HG02870 (cell line): ENCODE data around the gene CNTNAP2.
A peak's percentile ranks its signal among the peaks of the same experiment; 100 is the strongest.
"Not testable (repeated sequence)": the region's sequence is repeated elsewhere in the genome, so short reads cannot be mapped to it uniquely, and the experiment has no call there.

ENCODE experiments used
- ATAC-seq: cut with Tn5 transposase; IDR thresholded peaks from one replicate; pipeline ENCODE4 v1.9.1; 2021; ENCODE audit warnings: mild to moderate bottlenecking, moderate library complexity; ENCODE audit not compliant: unreplicated experiment

CNTNAP2 gene

DNA sequence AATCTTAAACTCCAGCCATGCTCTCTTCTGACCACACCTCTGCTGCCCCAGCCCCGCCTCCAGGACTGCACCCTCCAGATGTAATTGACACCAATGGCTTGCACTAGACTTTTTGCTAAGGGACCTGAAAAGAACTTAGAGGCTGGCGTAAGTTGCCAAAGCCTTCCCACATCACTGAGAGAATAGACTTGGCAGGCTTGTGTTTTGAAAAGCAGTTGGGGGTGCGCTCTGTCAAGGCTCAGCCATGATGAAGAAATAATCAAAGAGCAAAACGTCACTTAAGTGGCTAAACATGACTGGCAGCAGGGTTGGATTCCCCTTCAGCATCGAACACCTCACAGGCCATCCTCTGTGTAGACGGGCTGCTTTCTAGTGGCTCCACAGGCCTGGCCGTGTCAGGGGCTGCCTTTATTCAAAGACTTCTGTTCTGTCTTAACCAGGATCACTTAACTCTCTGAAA is 2278.8 kb downstream of the CNTNAP2 start:
- no peak for ATAC-seq

DNA sequence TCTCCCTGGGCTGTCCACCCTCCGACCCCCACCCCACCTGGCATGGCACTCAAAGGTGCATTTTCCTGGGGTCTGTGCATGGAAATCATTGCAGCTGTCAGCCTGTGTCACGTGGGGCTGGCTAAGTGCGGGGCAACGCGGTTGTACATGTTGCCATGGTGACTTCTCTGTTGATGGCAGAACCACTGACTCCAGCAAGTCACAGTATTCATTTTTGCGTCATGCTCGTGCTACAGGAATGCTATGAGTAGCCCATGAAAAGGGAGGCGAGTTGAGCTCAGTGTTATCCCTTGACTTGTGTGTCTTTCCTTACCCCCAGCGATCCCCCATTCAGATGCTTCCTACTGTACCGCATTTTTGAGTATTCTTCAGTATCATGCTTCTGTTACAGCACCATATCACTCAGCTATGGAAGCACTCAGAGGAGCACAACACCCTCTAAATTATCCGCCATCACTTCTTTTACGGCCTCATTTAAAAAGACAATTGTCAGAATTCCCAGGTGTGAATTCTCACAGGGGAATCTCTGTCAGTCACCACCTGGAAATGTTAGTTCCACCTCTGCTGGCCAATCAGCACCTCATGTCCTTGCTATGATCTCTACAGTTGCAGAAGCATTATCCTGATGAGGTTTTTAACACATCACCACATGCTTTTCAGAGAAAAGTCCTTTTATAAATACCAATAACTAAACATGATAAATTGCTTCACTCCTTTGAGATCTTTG is 2279.6 kb downstream of the CNTNAP2 start:
- no peak for ATAC-seq

DNA sequence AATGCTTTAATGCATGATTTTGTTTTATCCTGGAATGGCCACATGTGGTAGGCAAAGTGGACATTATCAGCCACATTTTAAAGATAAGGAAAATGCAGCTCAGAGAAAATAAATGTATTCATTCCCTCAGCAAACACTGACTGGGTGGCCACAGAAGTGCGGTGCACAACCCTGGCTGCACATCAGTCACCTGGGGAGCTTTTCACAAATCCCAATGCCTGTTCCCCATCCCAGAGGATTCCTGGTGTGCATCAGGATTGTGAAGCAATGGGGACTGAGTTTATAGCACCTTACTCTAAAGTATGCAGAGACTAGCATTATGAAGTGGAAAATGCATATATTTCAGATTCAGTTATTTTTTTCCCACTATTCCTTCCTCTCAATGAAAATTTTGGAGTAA is 2280.5 kb downstream of the CNTNAP2 start:
- ATAC-seq = no peak

DNA sequence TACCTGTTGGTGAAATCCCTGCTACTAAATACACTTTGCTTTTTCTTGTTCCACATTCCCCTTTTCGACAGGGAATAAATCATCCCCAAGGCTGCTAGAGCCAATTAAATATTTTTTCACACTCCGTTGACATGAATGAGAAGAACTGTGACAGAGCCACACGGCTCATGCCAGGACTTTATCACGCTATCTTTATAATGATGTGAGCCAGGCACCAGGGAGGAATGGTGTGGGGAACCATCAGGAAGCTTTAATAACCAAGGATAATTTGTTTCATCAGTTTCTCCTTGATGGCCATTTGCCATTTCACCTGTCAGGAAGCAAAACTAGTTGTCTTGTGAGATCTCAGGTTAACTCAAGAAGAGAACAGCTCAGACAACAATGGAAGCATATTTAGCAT is 2280.9 kb downstream of the CNTNAP2 start:
- ATAC-seq = no peak

DNA sequence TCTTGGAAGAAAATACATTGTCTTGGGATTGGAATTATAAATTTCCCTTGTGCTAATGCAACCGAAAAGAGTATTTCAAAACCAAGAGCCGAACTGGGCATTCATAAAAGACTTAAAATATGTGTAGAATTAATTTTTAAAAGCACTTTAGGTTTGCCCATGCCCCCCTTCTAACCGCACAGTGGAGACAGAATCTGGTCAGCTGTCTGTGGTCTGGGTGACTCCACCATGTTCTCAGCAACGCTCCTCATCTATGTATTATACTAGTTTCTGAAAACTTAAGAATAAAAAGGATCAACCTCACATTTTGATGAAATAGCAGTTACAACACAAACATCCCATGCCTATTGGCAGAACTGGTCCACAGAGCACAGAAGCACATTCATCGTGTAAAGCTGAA is 2281.4 kb downstream of the CNTNAP2 start:
- ATAC-seq = no peak

DNA sequence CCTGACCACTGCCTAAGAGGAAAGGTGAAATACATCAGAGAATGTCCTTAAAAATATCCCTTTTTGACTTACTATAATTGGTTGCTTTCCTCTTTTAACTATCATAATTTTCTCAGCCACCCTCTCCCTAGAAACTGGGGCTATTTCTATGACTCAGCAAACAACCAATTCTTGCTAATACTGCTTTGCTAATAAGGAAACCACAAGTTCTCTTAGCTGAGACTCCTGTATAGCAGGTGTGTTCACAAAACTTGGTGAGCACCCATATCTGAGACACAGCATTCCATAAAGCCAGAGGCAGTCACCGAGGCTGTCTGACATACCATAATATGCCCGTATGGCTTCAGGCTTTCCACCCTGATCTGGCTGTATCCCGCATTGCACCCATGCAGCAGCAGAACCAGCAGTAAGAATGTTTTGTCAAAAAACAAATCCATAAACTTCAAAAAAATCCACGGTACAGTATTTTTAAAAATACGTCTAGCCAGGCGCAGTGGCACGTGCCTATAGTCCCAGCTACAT is 2282.3 kb downstream of the CNTNAP2 start:
- peak; percentile 97 for ATAC-seq

DNA sequence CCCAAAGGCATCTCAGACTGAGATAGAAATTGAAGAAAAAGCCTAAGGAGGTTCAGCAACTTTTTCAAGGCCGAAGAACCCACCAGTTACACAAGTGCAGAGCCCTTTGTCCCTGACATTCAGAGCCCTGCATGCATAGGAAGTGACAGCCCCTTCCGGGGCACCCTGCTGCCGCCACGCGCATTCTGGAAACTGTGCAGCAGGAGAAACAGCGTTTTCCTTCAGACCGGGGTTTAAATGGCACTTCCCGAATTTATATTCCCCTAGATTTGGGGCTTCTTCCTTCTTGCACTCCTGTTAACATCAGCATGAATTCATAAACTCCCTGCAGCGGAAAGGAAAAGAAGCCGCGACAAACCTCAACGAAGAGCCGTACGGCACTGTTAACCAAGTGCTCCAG is 2283.5 kb downstream of the CNTNAP2 start:
- no peak for ATAC-seq

DNA sequence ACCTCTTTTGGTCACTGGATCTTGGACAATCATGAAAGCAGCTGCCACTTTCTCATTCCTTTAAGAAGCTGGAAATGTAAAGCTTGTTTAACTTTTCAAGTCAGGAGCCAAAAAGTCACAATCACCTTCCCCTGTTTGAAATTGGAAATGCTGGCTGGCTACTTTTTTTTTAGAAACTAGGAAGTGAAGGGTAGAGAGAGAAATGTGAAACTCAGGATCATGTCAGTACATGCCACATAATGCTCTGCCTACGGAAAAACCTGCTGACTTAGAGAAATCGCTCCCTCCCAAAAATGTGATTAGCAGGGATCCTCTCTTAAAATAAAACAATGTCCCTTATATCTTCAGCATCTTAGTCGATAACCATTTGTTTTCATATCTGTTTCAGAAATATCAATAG is 2285.6 kb downstream of the CNTNAP2 start:
- no peak for ATAC-seq

DNA sequence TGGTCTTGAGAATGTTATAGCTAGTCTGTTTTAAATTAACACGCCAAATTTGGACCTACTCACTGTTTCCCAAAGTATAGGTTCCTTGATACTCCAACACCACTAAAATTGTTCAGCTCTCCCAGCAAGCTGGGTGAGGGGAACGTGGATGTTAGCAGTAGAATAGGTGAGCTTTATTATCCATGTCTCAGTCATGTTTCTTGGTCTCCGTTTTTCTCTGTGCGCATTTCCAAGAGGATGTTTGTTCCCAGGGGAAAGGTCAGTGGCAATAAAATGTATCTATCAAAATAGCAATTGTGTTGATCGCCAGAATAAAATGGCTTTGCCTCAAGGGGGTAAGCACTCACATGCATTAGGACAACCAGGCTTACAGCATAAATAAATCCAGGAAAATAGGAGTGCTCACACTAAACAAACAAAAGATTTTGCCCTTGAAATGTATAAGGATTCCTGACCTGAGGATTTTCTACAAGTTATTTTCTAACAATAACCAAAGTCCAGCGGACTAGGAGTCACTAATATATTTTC is 2286.9 kb downstream of the CNTNAP2 start:
- no peak for ATAC-seq

DNA sequence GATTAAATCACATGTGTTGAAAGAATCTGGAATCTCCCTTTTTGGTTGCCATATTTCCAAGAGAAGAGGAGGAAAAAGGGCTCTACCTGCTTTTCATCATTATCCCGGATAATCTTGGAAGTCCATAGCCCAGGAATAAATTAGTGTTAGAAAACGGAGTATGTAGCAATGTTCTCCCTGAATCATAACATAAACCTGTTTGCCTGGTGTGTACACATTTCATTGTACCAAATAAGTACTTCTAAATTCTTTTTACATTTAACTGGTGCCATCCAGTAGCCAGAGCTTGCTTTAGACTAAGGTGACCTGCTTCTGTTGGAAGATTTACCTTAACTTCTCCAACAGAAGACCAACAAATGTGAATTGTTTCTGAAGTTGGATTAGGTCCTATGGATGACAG is 2291.7 kb downstream of the CNTNAP2 start:
- no peak for ATAC-seq

DNA sequence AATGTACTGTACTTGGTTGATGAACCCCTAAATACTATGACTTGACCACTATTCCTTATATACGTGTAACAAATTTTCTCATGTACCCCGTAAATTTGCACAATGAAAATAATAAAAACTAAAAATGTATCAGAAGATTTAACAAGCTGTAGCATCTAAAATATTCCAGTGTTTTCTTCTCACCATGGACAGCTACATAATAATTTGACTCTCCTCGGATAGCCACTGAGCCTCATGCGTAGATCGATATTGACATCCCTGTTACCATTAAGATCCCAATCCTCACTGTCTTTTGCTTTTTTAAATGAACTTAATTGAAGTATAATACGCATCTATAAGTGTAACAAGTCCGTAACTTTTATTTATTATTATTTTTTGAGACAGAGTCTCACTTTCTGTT is 2294.3 kb downstream of the CNTNAP2 start:
- no peak for ATAC-seq

DNA sequence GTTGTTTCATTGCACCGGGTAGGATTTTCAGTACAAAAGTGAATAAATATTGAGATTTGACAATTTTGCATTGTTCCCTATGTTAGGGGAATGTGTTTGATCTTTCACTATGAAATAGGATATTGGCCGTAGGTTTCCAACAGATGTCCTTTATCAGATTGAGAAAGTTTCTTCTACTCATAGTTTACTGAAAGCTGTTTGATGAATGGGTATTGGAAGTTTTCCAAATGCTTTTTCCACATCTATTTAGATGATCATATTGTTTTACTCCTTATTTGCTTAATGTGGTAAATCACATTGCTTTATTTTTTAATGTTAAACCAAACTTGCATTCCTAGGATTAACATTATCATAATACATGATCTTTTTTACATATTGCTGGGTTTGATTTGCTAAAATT is 2296.1 kb downstream of the CNTNAP2 start:
- ATAC-seq = no peak

DNA sequence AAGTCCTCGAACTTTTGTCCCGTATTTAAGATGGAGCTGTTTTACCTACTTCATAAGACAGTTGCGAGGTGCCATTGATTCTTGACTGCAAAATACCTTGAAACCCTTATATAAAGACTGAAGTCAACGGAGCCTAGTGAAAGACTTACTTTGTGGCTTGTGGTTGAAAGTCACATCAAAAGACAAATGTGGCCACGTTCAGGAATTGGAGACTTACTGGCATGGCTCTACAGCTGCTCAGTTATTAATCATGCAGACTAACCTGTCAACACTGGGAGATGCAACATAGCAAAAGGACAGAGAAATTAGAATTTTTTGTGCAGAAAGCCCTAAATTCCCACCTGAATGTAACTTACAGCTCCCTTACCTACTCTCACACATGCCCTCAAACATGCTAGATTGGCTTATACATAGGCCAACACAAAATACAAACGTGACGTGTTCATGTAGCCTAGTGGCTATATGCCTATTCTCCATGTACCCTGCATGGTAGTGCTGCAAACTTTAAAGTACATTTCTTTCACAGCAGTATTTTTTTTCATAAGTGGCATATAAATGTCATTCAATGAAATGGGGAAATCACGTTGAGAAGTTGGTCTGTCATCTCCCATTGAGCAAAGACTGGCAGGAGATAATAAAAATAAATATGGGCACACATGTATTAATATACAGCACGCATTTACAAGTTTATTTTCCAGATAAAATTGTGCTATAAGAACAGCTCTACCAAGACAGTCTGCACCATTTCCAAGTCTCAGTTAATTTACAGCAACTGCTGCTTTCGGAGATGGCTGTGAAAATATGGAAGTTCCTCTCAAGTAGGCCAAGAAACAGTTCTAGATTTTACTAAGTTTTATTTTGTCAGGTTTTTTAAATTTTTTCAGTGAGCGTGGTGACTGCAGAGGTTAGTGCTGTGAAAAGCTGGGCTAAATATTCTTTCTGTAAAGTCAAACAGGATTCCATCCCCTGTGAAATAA is 2303.5 kb downstream of the CNTNAP2 start:
- ATAC-seq = peak; percentile 98

DNA sequence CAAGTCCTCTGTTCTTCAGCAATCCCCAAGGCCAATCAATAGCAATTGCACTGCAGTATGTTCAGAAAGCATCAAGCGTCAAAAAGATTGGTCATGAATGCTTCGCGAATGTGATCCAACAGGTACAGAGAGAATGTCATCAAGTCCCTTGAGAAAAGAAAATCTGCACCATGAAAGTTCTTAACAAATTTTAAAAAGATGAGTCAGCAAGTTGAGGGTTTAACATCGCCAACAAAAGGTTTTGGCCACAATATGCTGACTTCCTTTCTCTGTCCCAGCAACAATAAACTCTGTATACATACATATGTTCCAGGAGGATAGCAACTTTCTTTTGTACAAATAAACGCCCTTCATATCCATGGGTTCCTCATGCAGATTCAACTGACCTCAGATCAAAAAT is 2305.4 kb downstream of the CNTNAP2 start:
- ATAC-seq = no peak

DNA sequence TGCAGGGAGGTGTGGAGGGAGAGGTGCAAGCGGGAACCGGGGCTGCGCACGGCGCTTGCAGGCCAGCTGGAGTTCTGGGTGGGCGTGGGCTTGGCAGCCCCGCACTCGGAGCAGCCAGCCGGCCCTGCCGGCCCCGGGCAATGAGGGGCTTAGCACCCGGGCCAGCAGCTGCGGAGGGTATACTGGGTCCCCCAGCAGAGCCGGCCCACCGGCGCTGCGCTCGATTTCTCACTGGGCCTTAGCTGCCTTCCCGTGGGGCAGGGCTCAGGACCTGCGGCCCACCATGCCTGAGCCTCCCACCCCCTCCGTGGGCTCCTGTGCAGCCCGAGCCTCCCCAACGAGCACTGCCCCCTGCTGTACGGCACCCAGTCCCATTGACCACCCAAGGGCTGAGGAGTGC is 2309.8 kb downstream of the CNTNAP2 start:
- ATAC-seq = not testable (repeated sequence)

DNA sequence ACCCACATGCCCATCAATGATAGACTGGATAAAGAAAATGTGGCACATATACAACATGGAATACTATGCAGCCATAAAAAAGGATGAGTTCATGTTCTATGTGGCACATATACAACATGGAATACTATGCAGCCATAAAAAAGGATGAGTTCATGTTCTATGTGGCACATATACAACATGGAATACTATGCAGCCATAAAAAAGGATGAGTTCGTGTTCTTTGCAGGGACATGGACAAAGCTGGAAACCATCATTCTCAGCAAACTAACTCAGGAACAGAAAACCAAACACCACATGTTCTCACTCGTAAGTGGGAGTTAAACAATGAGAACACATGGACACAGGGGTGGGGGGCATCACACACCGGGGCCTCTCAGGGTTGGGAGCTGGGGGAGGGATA is 2314.1 kb downstream of the CNTNAP2 start:
- ATAC-seq = not testable (repeated sequence)

DNA sequence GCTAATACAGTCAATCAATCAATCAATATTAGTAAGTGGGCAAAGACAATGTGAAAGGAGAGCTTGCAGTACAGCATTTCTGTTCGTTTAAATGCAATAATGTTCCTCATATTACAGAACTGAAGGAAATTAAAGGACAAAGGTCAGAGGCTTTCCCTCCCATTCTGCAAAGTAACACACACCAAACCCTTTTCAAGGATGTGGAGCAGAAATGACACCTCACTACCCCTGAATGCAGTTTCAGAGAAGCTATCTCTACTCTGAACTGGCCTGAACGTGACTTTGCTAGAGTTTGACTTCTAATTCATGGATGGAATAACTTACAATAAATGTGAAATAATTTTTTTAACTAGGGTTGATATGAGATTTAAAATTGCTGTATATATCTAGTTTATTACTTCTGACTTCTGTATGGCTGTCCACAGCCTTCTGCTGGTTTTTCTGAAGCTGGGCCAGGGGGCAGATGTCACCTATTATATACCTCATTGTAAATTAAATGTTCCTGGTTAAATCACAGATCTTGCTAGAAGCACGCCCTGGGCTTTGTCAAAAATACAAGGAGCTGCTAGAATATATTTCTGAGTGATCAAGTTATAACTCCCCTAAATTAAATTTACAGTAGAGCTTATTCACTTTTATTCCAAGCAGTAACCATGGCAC is 2317.1 kb downstream of the CNTNAP2 start:
- no peak for ATAC-seq

DNA sequence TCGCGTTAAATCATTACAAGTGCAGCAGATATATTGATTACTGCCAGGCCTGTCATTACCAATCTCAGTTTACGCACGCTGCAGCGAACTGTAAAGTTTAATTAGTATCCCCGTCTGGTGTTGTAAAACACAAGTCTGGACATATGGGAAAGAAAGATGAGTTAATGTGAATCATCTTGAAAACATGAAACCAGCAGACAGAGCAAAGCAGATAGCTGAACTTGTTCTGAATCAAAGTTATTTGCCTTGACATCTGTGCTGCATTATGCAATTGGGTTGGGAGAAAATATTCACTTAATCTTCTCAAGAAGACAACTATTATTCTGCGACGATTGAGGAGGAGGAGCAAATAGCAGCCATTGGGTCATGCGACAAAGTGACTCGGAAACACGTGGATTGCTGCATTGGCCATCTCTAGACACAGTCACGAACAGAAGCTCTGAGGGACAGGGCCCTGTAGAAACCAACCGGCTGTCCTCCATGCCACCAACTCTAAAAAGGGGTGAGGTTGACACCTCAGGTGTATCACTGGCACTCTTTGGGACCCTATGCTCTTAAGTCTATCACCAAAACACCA is 2317.7 kb downstream of the CNTNAP2 start:
- no peak for ATAC-seq

DNA sequence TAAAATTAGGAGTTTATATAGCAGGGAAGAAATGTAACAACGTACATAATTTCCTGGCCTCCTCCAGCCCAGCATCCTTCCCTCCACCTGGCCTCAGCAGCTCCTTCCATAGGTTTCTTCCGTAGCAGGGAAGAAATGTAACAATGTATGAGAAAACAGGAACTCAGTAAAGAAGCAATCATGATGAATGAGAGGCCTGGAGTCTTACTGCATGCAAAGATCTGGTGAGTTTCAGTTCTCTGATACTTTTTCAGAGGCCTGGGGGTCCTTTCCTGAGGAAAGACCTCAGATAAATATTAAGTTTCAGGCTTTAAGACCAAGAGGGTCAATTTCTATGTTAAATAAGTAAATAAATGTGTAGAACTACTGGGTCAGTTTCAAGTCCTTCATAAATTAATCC is 2318.3 kb downstream of the CNTNAP2 start:
- ATAC-seq = no peak

DNA sequence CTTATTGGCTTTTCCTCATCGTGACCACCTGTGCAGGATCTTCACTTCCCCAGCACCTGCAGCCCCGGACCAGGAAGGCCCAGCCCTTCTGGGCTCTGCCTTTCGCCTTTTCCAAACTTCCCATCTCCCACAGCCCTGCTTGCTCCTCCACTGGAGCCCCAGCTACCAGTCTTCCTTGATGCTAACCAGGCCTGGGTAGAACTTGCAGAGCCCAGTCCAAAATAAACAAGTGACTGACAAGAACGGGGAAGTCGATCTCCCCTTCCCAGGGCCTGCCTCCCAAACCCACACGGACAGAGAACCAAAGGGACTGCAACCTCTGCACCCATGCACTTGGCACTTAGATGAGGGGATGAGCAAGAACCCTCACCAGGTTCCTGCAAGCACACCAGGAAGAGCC is 2319.1 kb downstream of the CNTNAP2 start:
- ATAC-seq = no peak

DNA sequence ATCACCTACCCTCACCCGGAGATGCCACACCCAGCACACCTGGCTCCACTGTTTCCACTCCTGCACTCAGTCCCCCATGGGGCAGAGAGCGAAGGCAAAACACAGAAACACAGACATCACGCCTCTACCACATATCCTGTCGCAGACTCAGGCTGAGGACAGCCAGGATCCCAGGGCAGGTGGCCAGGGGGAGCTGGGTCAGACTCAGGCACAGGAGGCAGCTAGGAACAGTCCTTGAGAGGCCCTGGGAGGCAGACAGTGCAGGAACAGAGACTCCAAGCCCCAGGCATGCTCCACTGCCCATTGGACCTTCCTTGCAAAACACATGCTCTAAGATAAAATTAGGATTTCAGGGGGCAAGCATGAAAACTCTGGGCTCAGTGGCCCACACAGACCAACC is 2319.5 kb downstream of the CNTNAP2 start:
- ATAC-seq = no peak
